ENCODE measurements around the gene IFIT2. TPM values are rescaled to one million over a fixed set of nuclear protein-coding genes. Genes with fewer than 3 reads are reported as not detected.

The IFIT2 gene
- total RNA-seq, 1 experiment from 2014 or later: 0.15 TPM

DNA sequence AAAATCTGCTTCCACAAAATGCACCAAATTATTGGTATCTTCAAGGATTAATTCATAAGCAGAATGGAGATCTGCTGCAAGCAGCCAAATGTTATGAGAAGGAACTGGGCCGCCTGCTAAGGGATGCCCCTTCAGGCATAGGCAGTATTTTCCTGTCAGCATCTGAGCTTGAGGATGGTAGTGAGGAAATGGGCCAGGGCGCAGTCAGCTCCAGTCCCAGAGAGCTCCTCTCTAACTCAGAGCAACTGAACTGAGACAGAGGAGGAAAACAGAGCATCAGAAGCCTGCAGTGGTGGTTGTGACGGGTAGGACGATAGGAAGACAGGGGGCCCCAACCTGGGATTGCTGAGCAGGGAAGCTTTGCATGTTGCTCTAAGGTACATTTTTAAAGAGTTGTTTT lies 38.0 kb downstream of the IFIT2 start (continued):
- TF ChIP-seq, protein P1, sequence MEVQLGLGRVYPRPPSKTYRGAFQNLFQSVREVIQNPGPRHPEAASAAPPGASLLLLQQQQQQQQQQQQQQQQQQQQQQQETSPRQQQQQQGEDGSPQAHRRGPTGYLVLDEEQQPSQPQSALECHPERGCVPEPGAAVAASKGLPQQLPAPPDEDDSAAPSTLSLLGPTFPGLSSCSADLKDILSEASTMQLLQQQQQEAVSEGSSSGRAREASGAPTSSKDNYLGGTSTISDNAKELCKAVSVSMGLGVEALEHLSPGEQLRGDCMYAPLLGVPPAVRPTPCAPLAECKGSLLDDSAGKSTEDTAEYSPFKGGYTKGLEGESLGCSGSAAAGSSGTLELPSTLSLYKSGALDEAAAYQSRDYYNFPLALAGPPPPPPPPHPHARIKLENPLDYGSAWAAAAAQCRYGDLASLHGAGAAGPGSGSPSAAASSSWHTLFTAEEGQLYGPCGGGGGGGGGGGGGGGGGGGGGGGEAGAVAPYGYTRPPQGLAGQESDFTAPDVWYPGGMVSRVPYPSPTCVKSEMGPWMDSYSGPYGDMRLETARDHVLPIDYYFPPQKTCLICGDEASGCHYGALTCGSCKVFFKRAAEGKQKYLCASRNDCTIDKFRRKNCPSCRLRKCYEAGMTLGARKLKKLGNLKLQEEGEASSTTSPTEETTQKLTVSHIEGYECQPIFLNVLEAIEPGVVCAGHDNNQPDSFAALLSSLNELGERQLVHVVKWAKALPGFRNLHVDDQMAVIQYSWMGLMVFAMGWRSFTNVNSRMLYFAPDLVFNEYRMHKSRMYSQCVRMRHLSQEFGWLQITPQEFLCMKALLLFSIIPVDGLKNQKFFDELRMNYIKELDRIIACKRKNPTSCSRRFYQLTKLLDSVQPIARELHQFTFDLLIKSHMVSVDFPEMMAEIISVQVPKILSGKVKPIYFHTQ (CRISPR knock-in tag; IDR thresholded peaks at IDR 0.05): no peak
- TF ChIP-seq, protein P2, sequence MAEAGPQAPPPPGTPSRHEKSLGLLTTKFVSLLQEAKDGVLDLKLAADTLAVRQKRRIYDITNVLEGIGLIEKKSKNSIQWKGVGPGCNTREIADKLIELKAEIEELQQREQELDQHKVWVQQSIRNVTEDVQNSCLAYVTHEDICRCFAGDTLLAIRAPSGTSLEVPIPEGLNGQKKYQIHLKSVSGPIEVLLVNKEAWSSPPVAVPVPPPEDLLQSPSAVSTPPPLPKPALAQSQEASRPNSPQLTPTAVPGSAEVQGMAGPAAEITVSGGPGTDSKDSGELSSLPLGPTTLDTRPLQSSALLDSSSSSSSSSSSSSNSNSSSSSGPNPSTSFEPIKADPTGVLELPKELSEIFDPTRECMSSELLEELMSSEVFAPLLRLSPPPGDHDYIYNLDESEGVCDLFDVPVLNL (CRISPR knock-in tag; IDR thresholded peaks at IDR 0.05; ENCODE audit: borderline replicate concordance, low read depth): no peak
- no peak for TF ChIP-seq NFE2L1 (CRISPR knock-in tag; IDR thresholded peaks at IDR 0.05)
- no peak for TF ChIP-seq IRF2 (CRISPR knock-in tag; IDR thresholded peaks at IDR 0.05; ENCODE audit: borderline replicate concordance, low read depth)
- no peak for TF ChIP-seq ZNF121 (CRISPR knock-in tag; IDR thresholded peaks at IDR 0.05)
- TF ChIP-seq GTF2I (CRISPR knock-in tag; conservative IDR thresholded peaks at IDR 0.05): no peak
- TF ChIP-seq, protein P3, sequence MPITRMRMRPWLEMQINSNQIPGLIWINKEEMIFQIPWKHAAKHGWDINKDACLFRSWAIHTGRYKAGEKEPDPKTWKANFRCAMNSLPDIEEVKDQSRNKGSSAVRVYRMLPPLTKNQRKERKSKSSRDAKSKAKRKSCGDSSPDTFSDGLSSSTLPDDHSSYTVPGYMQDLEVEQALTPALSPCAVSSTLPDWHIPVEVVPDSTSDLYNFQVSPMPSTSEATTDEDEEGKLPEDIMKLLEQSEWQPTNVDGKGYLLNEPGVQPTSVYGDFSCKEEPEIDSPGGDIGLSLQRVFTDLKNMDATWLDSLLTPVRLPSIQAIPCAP (CRISPR knock-in tag; IDR thresholded peaks at IDR 0.05): no peak
- no peak for TF ChIP-seq NR2C2 (CRISPR knock-in tag; IDR thresholded peaks at IDR 0.05)
- TF ChIP-seq, protein P4, sequence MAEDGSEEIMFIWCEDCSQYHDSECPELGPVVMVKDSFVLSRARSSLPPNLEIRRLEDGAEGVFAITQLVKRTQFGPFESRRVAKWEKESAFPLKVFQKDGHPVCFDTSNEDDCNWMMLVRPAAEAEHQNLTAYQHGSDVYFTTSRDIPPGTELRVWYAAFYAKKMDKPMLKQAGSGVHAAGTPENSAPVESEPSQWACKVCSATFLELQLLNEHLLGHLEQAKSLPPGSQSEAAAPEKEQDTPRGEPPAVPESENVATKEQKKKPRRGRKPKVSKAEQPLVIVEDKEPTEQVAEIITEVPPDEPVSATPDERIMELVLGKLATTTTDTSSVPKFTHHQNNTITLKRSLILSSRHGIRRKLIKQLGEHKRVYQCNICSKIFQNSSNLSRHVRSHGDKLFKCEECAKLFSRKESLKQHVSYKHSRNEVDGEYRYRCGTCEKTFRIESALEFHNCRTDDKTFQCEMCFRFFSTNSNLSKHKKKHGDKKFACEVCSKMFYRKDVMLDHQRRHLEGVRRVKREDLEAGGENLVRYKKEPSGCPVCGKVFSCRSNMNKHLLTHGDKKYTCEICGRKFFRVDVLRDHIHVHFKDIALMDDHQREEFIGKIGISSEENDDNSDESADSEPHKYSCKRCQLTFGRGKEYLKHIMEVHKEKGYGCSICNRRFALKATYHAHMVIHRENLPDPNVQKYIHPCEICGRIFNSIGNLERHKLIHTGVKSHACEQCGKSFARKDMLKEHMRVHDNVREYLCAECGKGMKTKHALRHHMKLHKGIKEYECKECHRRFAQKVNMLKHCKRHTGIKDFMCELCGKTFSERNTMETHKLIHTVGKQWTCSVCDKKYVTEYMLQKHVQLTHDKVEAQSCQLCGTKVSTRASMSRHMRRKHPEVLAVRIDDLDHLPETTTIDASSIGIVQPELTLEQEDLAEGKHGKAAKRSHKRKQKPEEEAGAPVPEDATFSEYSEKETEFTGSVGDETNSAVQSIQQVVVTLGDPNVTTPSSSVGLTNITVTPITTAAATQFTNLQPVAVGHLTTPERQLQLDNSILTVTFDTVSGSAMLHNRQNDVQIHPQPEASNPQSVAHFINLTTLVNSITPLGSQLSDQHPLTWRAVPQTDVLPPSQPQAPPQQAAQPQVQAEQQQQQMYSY (CRISPR knock-in tag; IDR thresholded peaks at IDR 0.05): no peak

DNA sequence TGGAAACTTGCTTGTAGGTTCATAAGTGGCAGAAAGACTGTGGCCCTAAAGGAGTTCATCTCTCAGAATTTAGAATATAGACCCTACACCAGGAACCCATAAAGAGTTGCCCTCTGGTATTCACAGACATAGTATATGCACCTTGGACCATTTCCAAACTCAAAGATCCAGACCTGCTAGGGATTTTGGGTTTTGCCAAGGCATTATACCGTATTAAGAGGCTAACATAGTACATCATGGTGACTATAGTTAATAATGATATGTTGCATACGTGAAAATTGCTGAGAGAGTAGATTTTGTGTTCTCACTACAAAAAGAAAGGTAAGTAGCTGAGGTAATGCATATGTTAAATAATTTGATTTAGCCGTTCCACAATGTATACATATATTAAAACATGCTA lies 39.8 kb downstream of the IFIT2 start:
- Mint-ChIP-seq H3K4me3 (no peak overlapping the region), H3K36me3 (peaks cover 5% of the 10 kb centered on the region; the same call in 1 of the 2 replicates), H3K9me3 (peaks cover 11% of the 10 kb centered on the region), H3K27me3 (ENCODE audit: low read depth) (no peaks in the 10 kb centered on the region), H3K27ac (no peak overlapping the region), H3K4me1 (peaks cover 37% of the 10 kb centered on the region)
- ATAC-seq: no peak
- DNase-seq (ENCODE audit: low spot score): no peak
- POLR2A ChIA-PET: no interaction called here
- CTCF ChIA-PET: no interaction called here
- TF ChIP-seq NFE2L1 (CRISPR knock-in tag; IDR thresholded peaks at IDR 0.05): no peak
- TF ChIP-seq ZNF219 (CRISPR knock-in tag; IDR thresholded peaks at IDR 0.05; ENCODE audit: borderline replicate concordance): no peak
- no peak for TF ChIP-seq EMX1 (CRISPR knock-in tag; IDR thresholded peaks at IDR 0.05)
- TF ChIP-seq, protein P5, sequence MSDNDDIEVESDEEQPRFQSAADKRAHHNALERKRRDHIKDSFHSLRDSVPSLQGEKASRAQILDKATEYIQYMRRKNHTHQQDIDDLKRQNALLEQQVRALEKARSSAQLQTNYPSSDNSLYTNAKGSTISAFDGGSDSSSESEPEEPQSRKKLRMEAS (CRISPR knock-in tag; IDR thresholded peaks at IDR 0.05): no peak
- TF ChIP-seq, protein P6, sequence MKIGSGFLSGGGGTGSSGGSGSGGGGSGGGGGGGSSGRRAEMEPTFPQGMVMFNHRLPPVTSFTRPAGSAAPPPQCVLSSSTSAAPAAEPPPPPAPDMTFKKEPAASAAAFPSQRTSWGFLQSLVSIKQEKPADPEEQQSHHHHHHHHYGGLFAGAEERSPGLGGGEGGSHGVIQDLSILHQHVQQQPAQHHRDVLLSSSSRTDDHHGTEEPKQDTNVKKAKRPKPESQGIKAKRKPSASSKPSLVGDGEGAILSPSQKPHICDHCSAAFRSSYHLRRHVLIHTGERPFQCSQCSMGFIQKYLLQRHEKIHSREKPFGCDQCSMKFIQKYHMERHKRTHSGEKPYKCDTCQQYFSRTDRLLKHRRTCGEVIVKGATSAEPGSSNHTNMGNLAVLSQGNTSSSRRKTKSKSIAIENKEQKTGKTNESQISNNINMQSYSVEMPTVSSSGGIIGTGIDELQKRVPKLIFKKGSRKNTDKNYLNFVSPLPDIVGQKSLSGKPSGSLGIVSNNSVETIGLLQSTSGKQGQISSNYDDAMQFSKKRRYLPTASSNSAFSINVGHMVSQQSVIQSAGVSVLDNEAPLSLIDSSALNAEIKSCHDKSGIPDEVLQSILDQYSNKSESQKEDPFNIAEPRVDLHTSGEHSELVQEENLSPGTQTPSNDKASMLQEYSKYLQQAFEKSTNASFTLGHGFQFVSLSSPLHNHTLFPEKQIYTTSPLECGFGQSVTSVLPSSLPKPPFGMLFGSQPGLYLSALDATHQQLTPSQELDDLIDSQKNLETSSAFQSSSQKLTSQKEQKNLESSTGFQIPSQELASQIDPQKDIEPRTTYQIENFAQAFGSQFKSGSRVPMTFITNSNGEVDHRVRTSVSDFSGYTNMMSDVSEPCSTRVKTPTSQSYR (CRISPR knock-in tag; IDR thresholded peaks at IDR 0.05): no peak
- TF ChIP-seq ATF1 (CRISPR knock-in tag; IDR thresholded peaks at IDR 0.05): no peak
- TF ChIP-seq, protein P7, sequence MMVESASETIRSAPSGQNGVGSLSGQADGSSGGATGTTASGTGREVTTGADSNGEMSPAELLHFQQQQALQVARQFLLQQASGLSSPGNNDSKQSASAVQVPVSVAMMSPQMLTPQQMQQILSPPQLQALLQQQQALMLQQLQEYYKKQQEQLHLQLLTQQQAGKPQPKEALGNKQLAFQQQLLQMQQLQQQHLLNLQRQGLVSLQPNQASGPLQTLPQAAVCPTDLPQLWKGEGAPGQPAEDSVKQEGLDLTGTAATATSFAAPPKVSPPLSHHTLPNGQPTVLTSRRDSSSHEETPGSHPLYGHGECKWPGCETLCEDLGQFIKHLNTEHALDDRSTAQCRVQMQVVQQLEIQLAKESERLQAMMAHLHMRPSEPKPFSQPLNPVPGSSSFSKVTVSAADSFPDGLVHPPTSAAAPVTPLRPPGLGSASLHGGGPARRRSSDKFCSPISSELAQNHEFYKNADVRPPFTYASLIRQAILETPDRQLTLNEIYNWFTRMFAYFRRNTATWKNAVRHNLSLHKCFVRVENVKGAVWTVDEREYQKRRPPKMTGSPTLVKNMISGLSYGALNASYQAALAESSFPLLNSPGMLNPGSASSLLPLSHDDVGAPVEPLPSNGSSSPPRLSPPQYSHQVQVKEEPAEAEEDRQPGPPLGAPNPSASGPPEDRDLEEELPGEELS (CRISPR knock-in tag; IDR thresholded peaks at IDR 0.05): no peak
- TF ChIP-seq, protein P8, sequence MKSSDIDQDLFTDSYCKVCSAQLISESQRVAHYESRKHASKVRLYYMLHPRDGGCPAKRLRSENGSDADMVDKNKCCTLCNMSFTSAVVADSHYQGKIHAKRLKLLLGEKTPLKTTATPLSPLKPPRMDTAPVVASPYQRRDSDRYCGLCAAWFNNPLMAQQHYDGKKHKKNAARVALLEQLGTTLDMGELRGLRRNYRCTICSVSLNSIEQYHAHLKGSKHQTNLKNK (CRISPR knock-in tag; IDR thresholded peaks at IDR 0.05): no peak
- TF ChIP-seq, protein P9, sequence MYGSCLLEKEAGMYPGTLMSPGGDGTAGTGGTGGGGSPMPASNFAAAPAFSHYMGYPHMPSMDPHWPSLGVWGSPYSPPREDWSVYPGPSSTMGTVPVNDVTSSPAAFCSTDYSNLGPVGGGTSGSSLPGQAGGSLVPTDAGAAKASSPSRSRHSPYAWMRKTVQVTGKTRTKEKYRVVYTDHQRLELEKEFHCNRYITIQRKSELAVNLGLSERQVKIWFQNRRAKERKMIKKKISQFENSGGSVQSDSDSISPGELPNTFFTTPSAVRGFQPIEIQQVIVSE (CRISPR knock-in tag; IDR thresholded peaks at IDR 0.05; ENCODE audit: borderline replicate concordance): no peak
- TF ChIP-seq, protein P4 (CRISPR knock-in tag; IDR thresholded peaks at IDR 0.05): no peak
